SIG-M5 treated with dmso at 0.1 percent for 504 hours (cell line): ENCODE data around the gene CBX4.
"Not testable (repeated sequence)": the region's sequence is repeated elsewhere in the genome, so short reads cannot be mapped to it uniquely, and the experiment has no call there.

Experiments used
- DNase-seq: peaks from one replicate; lab custom pipeline; 2025; ENCODE audit not compliant: unreplicated experiment; lab: John Stamatoyannopoulos, UW

CBX4 gene

DNA sequence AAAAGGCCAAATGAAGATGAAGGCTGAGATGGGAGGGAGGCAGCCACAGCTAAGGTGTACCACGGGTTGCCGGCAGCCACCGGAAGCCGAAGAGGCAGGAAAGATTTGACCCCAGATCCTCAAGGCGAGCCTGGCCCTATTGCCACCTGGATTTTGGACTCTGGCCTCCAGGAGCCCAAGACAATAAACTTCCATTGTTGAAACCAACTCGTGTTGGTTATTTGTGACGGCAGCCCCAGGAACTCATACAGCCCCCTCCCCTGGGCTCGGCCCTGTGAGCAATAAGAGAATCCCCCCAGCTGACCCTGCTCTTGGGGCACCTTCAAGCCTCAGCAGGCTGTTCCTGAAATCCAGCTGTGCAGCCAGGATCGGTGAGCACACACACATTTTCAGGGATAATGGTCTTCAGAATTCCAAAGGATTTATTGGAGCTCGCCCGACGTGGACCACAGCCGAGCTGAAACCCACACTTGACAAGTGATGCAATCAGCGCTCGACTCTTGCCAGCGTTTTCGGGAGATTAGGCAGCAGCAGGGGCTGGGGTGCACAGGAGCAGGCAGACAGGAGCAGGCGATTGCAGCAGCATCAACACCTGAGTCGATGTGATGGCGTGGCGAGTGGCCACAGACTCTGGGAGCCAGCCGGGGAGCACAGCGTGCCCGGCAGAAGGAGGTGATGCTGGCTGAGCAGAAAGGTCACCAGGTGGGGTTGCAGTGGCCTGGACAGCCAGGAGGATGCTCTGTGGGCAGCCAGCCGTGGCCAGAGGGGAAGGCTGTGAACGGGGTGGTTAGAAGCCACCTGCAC, 22.4 kb upstream of the CBX4 start:
- no peak for DNase-seq

GRCh38 chr17:79859676-79860615, 20.7 kb upstream of the CBX4 start:
- no peak for DNase-seq

- DNase-seq, result no peak
Observed at GRCh38 chr17:79857095-79857494, 17.9 kb upstream of the CBX4 start.

DNA sequence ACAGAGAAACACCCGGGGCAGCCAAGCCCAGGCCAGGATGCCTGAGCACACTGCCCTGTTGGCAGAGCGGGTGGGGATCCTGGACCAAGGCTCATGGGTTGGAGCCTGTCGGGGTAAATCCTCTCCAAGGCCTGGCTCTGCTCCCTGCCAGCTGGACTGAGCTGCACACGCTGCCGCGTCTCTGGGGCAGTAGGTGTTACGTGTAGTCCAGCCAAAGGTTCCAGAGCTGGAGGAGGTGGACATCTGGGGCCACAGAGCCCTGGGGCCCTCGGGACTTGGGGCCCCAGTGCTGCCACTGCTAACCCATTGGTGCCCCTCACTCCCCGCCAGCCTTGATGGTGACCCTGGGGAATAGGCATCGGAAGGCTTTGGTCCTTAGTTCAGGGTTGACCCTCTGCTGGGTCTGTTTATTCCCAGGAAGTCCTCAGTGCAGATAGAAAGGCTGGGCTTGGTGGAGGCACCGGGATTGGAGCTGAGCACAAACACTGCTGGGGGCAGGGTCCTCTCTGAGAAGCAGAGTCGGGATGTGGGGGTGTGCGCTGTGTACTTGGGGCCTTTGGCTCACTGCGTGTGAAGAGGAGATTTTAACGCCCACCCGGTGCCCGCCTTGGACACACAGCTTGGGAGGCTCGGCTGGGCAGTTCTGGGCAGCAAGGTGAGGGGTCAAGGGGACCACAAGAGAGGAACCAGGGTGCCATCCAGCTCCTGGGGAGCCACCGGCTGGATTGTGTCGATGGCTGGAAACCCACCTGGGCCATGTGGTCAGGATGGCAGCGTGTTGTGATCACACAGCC, 16.3 kb upstream of the CBX4 start:
- no peak for DNase-seq

DNA sequence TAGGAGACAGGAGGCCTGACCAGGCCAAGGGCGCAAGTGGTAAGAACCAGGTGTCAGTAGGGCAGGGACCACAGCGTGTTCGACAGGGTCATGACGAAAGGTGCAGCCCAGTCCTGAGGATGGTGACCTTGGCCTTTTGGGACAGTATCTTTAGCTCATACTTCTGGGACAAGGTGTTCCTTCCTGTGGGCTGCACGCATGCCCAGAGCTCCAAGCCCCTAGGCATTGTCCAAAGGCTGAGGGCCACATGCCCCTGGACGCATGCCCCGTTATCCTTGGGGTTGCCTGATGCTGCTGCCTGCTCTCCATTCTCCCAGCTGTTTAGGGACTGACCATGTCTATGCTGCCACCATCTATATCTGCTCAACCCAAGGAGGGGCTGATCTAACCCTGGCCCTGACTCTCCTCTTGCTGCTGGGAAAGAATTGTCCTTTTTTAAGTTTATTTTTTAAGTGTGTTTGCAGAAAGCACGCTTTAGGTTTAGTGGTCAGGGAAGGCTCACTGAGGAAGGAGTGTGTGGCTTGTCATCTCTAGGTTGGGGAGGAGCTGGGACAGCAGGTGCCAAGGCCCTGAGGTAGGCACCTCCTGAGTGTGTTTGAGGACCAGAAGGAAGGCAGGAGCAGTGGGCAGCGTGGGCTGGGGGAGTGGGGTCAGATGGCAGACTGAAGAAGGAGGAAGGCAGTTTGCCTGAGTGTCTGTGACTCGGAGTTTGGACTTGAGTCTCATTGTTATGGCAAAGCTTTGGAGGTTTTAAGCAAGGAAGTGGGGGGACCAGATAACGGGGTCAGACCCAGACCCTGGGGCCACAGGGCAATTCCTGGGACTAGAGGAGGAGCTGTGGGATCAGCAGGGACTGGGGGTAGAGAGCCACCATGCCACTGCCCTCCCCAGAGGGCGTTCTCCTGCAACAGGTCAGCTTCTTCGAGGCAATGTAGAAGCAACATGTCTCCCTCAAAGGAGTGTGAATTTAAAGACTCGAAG, 15.1 kb upstream of the CBX4 start:
- DNase-seq, result no peak

DNA sequence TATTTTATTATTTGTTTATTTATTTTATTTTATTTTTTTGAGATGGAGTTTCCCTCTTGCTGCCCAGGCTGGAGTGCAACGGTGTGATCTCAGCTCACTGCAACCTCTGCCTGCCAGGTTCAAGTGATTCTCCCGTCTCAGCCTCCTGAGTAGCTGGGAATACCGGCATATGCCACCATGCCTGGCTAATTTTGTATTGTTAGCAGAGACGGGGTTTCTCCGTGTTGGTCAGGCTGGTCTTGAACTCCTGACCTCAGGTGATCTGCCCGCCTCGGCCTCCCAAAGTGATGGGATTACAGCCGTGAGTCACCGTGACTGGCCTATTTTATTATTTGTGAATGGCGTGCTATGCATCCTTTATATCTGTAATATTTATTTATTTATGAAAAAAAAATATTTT, 13.9 kb upstream of the CBX4 start:
- not testable (repeated sequence) for DNase-seq

GRCh38 chr17:79852748-79853147, 13.5 kb upstream of the CBX4 start:
- no peak for DNase-seq

DNA sequence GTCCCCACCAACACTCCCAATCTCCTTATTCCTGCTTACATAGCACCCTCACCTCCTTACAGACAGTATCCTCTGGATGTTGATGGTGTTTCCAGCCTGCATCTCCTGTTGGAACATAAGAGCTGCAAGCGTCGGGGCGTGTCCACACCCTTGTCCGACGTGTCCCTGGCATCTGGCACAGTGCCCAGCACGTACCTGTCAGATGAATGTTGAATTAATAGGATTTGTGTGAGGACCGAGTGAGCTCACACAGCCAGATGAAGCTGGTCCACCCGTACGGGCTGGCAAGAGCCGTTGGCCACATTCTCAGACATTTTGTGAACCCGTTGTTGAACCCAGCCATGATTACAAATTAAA, 12.2 kb upstream of the CBX4 start:
- DNase-seq, result peak; percentile 35

GRCh38 chr17:79850571-79851460, 11.6 kb upstream of the CBX4 start:
- no peak for DNase-seq

- no peak for DNase-seq
Observed at GRCh38 chr17:79849953-79850352, 10.7 kb upstream of the CBX4 start.

GRCh38 chr17:79848370-79848766, 9.1 kb upstream of the CBX4 start:
- DNase-seq, result no peak

DNA sequence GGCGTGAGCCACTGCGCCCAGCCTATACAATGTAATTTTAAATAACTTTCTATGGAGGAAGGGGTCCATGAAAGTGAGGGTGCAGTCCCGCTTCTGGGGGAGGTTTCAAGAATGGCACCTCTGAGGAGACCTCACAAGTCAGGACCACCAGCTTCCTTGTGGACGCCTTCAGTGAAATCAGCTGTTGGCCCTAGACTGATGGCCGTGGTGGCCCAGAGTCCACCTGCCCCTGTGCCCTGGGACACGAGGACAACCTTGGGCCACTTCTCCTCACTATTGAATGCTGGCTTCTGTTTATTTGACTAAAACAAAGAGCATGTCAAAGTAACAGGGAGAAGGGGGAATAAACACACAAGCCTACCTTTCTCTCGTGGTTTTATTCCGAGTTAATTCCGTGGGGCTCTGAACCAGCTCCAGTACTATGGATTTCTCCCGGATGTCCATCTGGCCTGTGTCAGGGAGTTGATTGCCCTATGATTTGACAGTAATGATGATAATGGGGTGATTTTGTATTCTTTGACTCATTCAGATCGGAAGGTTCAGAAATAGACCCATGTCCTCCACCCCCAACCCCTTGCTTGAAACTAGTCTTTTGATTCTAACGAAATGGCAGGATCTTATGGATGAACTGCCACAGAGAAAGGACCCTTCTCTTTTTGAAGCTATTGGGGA, 8.6 kb upstream of the CBX4 start:
- no peak for DNase-seq

- peak; percentile 71 for DNase-seq
Observed at GRCh38 chr17:79845601-79845949, 6.3 kb upstream of the CBX4 start.

GRCh38 chr17:79844869-79845600, 5.8 kb upstream of the CBX4 start:
- DNase-seq, result no peak

DNA sequence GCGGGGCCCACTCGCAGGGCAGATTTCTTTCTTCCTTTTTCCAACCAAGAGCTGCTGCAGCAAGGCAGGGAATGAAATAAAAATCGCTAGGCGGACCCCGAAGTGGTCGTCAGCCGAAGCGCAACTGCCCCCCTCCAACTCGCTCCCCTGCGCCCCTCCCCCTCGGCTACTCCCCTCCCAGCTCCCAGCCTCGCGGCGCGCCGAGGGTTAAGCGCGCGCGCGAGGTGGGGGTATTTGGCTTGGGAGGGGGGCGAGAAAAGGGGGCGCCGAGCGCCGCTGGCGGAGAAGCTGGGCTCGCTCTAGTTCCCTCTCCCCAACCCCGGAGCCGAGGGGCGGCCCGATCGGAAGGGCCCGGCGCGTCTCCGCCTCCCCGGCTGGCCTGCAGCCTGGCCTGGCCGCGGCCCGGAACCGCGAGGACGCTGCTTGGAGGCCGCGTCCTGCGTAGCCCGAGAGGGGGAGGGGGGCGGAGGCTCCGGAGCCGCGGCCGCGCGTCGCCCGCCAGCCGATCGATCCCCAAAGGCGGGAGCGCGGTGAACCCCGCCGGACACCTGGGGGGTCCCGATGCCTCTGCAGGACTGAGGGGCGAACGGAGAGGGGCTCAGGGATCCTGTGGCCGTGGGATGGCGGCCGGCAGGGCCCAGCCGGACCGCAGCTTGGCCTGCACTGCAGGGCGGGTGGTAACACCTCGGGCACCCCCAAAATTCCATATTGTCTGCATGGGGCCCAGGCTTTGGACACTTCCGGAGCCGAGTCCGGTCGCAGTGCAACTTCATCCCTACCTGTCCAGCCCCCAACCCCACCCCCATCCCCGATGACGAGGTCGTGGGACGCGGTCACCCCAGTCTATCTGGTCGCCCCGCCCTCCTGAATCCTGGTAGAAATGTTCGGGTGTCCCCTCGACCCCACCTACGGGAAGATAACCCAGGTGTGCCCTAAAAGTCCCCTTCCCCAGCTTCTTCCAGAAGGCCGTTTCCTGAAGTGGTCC, 4.9 kb upstream of the CBX4 start:
- DNase-seq, result no peak

DNA sequence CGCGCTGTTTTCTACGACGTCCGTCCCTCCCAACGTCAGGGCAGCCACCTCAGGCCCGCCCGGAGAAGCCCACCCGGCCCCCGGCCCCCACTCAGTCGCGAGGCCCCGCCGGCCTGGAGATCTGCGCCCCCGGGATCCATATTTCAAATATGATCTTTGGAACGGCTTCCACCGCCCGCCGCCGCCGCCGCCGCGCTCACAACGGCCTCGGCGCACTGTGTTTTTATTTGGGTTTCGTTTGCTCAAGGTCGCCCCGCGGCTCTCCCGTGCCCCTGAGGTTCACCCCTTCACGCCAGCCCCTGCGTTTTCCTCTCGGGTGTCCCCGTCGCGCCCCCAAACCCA, 4.2 kb upstream of the CBX4 start:
- DNase-seq, result no peak
